ENCODE data around the gene ZNF492. TPM values are rescaled to one million over a fixed set of nuclear protein-coding genes. Genes with fewer than 3 reads are reported as not detected.

The ZNF492 gene
- total RNA-seq = 1.1 and 1.4 TPM in 2 replicates

DNA sequence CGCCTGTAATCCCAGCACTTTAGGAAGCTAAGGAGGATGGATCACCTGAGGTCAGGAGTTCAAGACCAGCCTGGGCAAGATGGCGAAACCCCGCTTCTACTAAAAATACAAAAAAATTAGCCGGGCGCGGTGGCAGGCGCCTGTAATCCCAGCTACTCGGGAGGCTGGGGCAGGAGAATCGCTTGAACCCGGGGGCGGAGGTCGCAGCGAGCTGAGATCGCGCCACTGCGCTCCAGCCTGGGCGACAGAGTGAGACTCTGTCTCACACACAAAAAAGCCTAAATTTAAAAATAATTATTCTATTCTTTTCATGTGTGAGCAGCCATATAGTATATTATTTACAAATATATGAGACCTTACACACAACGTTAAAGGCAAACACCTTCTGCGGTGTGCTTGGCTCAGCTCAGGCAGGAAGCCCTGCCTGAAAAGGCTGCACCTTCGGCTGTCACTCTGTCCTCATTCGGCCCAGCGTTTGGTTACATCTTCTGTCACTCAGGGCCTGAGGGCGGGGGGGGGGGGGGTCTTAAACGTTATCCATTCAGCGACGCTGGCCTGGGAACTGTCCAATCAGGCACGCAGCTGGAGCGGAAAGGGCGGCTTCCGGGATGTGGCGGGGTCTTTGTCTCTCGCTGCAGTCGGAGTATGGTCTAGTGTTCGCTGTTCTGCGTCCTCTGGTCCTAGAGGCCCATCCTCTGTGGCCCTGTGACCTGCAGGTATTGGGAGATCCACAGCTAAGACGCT, at the start of gene ZNF492:
Gene ZNF492 (plus strand): TSS at position 619 of the 744 bp plus-strand sequence. CDS start 19,076 bp downstream, outside the sequence.

Small RNA genes lying within 50 kb of the gene (small RNA-seq; reads per million reads assigned to genes)
- gene AC011467.2 = not detected

Other genes with a start within 250 kb of the ZNF492 start
- 0.20 and 0.37 TPM in 2 replicates for gene ZNF98, start 212.0 kb upstream of the ZNF492 start, total RNA-seq
- gene ZNF99, start 149.8 kb downstream of the ZNF492 start, total RNA-seq = under 0.01 TPM in 1 of 2 replicates, not detected in the other
- not detected in 2 replicates for gene ZNF723, start 198.0 kb downstream of the ZNF492 start, total RNA-seq

Measured in subcutaneous preadipocyte (primary cell).